ENCODE measurements around the gene TOMT. TPM values are rescaled to one million over a fixed set of nuclear protein-coding genes. Genes with fewer than 3 reads are reported as not detected.

TOMT gene
- total and polyA plus RNA-seq, 2 of the 4 experiments (the other 2 are of a cell fraction) = not detected

GRCh38 chr11:72114570-72114969 lies 8.8 kb downstream of the TOMT start:
- no peaks in the 10 kb centered on the region for H3K9me3 ChIP-seq (ENCODE audit: control insufficient read depth, insufficient read depth, low read length)
- no peaks in the 10 kb centered on the region for H3K36me3 ChIP-seq (ENCODE audit: control insufficient read depth, insufficient read depth, low read length)
- ATAC-seq (ENCODE audit: low read depth) (no peak), DNase-seq (peak; percentile 28)
- TF ChIP-seq RAD21 (IDR thresholded peaks at IDR 0.05; ENCODE audit: low read length) (no peak), CTCF (conservative IDR thresholded peaks at IDR 0.05; ENCODE audit: low read depth, low read length) (no peak), SMC3 (IDR thresholded peaks at IDR 0.05; ENCODE audit: low read depth, low read length) (no peak), MXI1 (IDR thresholded peaks at IDR 0.05; ENCODE audit: borderline replicate concordance, low read depth, low read length) (no peak), FOS (IDR thresholded peaks at IDR 0.05; ENCODE audit: low read depth, low read length) (no peak), POLR2A (IDR thresholded peaks at IDR 0.05; ENCODE audit: low read depth, low read length) (no peak), ELK1 (IDR thresholded peaks at IDR 0.05; ENCODE audit: borderline replicate concordance, low read depth, low read length) (no peak), MAFK (IDR thresholded peaks at IDR 0.05; ENCODE audit: low read depth, low read length) (no peak), CEBPB (IDR thresholded peaks at IDR 0.05; ENCODE audit: low read depth, low read length) (no peak)
- WGBS, 2 experiments (ENCODE audit: extremely low coverage in 2 of 2, insufficient read length in 1 of 2) = 100% methylated on average over 1 of the region's 1 CpG; no CpG with 5 or more reads in 1 of the 2 experiments
- H3K4me3 ChIP-seq (ENCODE audit: insufficient read depth, low read depth, low read length) = no peak overlapping the region
- no peak overlapping the region for H3K18ac ChIP-seq (ENCODE audit: low read depth, low read length)
- no peak overlapping the region for H3K4ac ChIP-seq (ENCODE audit: low read depth, low read length)
- no peak overlapping the region for H4K5ac ChIP-seq (ENCODE audit: low read depth, low read length)
- peak overlapping the region in 1 of 2 experiments; percentile 43; a peak in 1 of 4 replicates for H4K8ac ChIP-seq (ENCODE audit: low read depth in 2 of 2, low read length in 2 of 2)
- no peaks in the 10 kb centered on the region for H3K27me3 ChIP-seq (ENCODE audit: control insufficient read depth, insufficient read depth, low read length)
- H2BK15ac ChIP-seq (ENCODE audit: low read depth, low read length) = no peak overlapping the region
- H3K27ac ChIP-seq (ENCODE audit: insufficient read depth, low read length) = no peak overlapping the region
- H3K23ac ChIP-seq (ENCODE audit: low read depth, low read length) = no peak overlapping the region
- BruUV-seq (replicated peaks) = no TSS peak
- ChIA-PET POLR2A (ENCODE audit: unreplicated experiment) (interaction anchor here (0.6 kb wide), 1 partner anchor 38 kb away, joined by 3 read pairs; no protein-coding TSS in a partner anchor), CTCF (no interaction called here)
- no peak overlapping the region; the same call in 1 of the 2 replicates for H2AK5ac ChIP-seq (ENCODE audit: low read depth, low read length)
- H2BK120ac ChIP-seq (ENCODE audit: low read depth, low read length) = peak overlapping the region; percentile 22; the same call in 1 of the 2 replicates
- H2AK9ac ChIP-seq (replicated peaks; ENCODE audit: low read depth, low read length, poor library complexity) = no peak overlapping the region
- intact Hi-C loops (cut with micrococcal nuclease) = no loop called here
- H2BK20ac ChIP-seq (ENCODE audit: low read depth, low read length) = no peak overlapping the region
- H3K9ac ChIP-seq (ENCODE audit: low read depth, low read length) = no peak overlapping the region
- H4K20me1 ChIP-seq (ENCODE audit: insufficient read depth, low read length) = no peaks in the 10 kb centered on the region
- H4K91ac ChIP-seq (ENCODE audit: insufficient read depth, low read depth, low read length) = 0 out of 2 replicates have a peak overlapping the region, but pooled peaks have one; percentile 19
- H3K56ac ChIP-seq (ENCODE audit: extremely low read depth, insufficient read depth, low read length) = no peak overlapping the region
- dilution Hi-C loops (cut with HindIII; ENCODE audit: low sequenced_read_pairs, unreplicated experiment) = no loop called here
- in situ Hi-C loops (cut with MboI; ENCODE audit: low sequenced_read_pairs) = no loop called here
- H2AFZ ChIP-seq (replicated peaks; ENCODE audit: low read length, poor library complexity) = no peak overlapping the region
- H3K4me1 ChIP-seq (ENCODE audit: control insufficient read depth, insufficient read depth, low read length) = peaks cover 6% of the 10 kb centered on the region; the same call in 1 of the 2 replicates
- no peak overlapping the region for H3K4me2 ChIP-seq (ENCODE audit: low read depth, low read length)
- H3K9me1 ChIP-seq (ENCODE audit: insufficient read depth, low read length) = peaks cover 10% of the 10 kb centered on the region
- H3K14ac ChIP-seq (replicated peaks; ENCODE audit: low read depth, low read length) = no peak overlapping the region
- H2BK5ac ChIP-seq (ENCODE audit: low read depth, low read length, poor library complexity, severe bottlenecking) = peak overlapping the region; percentile 6
- peaks cover 0 to 20% of the 10 kb centered on the region in 2 experiments; a peak in 2 of 4 replicates for H3K79me1 ChIP-seq (ENCODE audit: low read depth in 1 of 2, low read length in 2 of 2)

Measured in IMR-90 (cell line).